Measurements from ENCODE around the gene GFI1B.
"Not testable (repeated sequence)": the region's sequence is repeated elsewhere in the genome, so short reads cannot be mapped to it uniquely, and the experiment has no call there.

The GFI1B gene

DNA sequence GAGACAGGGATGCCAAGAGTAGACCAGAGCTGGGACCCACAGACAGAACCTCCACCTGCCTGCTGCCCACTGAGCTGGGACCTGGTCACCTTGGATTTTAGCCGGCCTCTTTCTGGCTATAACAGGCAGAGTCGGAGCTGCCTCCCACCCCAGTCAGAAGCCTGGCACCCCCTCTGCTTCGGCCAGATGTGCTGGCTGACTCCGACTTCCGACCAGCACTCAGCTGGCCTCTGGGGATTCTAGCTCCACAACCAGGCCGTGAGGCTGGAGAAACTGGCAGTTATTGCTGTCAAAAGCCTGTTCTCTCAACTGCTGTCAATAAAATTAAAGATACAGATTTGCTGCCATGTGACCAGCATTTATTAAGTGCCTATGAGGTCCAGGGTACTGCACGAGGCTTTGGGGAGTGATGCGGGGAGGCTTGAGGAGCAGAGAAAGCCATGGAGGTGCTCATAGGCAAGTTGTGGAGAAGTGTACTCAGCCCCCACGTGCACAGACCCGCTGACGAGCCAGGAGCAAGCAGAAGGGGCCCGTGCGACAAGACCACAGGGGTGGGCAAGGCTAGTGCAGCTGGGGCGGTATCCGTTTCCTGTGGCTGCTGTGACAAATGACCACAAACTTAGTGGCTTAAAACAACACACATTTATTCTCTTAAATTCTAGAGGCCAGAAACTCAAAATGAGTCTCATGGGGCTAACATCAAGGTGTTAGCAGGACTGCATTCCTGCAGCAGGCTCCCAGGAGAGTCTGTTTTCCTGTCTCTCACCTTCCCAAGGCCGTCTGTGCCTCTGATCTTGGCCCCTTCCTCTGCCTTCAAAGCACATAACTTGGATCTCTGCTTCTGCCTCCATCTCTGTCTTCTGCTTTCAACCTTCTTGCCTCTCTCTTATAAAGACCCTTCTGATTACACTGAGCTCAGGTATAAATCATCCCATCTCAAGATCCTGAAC lies 13.1 kb downstream of the GFI1B start:
- DNase-seq (ENCODE audit: low spot score): no peak

DNA sequence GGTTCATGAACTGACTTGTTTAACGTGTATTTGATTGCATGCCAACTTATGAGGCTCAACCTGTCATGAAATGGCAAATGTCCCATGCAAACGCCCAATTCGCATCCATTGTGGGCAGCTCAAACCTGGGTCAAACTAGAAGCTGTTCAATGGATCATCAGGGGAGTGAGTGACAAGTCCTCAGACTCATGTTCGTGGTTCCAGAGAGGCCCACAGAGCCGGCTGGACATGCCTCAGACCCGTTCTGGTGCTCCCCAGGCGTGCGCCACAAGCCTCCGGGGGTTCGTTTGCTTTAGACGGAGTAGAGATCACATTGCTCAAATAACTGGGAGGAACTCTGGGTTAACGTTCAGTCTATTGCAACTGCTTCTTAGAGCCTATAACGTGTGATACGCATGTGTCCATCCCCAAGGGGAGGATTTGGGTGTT lies 15.0 kb downstream of the GFI1B start:
- no peak for DNase-seq (ENCODE audit: low spot score)

GRCh38 chr9:132994410-132995120 lies 16.1 kb downstream of the GFI1B start:
- no peak for DNase-seq (ENCODE audit: low spot score)

DNA sequence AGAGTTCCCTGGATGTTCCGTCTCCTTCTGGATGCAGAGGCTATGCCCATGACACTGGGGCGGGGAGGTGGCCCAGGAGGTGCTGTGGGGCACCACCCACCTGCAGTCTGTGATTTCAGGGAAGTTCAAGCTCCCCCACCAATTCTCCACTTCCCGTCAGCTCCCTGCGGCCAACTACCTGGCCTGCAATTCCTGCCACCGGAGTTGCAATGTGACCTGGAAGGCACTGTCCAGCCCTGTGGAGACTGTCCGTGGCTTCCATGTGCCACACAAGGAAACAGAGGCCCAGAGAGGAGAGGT lies 16.6 kb downstream of the GFI1B start:
- DNase-seq (ENCODE audit: low spot score): no peak

DNA sequence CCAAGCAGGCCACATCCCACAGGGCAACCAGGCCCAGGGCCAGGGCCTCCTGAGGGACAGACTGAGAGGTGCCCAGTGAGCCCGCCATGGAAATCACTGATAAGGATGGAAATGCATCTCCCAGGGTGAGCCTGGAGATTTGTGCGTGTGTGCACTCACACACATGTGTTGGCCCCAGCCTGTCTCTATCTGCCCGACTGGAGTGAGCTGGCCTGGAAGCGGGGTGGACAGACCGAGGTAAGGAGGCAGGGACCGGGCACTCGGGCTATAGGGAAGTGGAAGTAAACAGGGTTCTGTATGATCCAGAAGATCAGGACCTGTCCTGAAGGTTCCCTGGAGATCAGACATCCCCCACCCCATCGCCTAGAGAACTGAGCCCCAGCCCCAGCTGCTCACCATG lies 17.4 kb downstream of the GFI1B start:
- DNase-seq (ENCODE audit: low spot score): no peak

DNA sequence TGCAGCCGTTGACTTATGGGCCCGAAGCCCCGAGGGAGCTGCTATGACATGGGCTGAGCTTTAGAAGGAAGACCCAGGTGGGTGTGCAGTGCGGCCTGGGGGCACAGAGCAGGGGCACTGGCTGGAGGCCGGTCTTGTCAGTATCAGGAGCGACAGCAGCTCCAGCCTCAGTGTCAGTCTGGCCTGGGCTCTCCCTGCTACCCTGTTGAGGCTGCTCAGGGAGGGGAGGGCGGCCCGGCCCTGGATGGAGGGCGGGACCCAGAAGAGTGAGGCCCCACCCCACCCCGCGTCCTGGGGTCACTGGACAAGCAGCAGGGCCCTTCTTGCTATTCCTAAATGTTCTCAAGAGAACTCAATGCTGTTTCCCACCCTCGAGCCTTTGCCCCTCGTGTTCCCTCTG lies 18.0 kb downstream of the GFI1B start:
- no peak for DNase-seq (ENCODE audit: low spot score)

GRCh38 chr9:132997591-132997990 lies 19.1 kb downstream of the GFI1B start:
- no peak for DNase-seq (ENCODE audit: low spot score)

- not testable (repeated sequence) for DNase-seq (ENCODE audit: low spot score)
These were observed 19.7 kb downstream of the GFI1B start for GRCh38 chr9:132998221-132998620.

DNA sequence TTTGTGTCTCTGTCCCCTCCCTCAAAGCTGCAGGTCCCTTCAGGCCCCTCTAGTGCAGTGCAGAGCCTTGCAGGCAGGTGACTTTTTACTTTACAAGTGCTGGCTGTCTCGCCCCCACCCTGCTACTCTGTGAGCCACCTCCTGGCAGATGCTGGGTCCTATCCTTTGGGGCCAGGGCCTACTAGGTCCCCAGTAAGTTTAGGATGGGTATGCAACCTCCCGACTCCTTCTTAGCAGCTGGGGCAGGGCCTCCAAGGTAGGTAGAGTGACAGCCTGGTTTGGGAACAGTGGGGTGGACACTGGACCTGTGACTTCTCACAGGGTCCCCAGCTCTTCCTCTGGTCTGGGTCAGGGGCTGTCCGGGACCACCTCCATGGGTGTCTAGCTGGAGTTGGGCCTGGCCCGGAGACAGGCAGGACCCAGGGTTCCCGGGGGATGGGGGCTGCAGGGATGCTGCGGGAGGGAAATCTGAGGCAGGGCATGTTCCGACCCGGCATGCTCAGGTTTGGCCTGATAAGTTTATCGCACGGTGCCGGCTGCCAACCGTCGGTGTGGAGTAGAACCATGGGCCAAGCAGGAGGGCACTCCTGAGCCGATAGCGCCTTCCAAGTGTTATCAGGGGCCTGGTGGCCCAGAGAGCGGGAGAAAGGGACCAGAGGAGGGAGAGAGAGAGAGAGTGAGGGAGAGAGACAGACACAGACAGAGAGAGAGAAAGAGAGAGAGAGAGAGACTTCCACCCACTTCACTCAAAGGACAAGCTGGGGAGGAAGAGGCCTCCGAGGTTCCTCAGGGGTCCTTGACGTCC lies 20.5 kb downstream of the GFI1B start:
- no peak for DNase-seq (ENCODE audit: low spot score)

DNA sequence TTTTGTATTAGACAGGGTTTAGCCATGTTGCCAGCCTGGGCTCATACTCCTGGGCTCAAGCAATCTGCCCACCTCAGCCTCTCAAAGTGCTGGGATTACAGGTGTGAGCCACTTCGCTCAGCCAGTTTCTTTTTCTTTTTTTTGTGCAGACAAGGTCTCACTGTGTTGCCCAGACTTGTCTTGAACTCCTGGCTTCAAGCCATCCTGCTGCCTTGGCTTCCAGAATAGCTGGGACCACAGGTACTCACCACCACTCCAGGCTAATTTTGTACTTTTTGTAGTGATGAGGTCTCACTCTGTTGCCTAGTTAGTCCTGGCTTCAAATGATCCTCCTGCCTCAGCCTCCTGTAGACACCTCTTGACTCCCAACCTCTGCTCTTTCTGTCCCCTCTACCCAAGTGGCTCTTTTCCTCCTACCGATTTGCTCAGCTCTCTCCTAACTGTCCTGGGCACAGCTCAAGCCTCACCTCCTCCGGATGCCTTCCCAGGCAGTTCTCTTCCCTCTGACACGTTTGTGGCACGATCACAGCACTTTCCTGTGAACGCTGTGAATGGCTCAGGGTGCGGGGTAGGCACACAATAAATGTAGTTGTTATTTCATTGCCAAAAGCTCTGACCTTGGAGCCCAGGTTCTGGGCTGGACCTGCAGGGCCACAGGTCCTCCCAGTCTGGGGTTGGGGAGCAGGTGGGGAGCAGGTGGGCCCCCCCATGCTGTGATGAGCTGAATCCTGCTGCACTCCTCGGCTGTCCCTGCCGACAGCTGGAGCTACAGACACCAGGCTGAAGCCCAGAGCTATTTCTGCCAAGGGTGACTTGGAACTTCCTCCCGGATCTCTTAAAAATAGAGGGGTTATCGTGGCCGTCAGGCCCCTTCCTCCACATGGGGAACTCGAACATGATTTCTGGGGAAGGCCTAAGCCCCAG lies 23.9 kb downstream of the GFI1B start:
- DNase-seq (ENCODE audit: low spot score): no peak

- DNase-seq (ENCODE audit: low spot score): no peak
These were observed 24.6 kb downstream of the GFI1B start for GRCh38 chr9:133003071-133003461.

- no peak for DNase-seq (ENCODE audit: low spot score)
These were observed 25.2 kb downstream of the GFI1B start for GRCh38 chr9:133003671-133004090.

GRCh38 chr9:133004091-133004998 lies 25.9 kb downstream of the GFI1B start:
- no peak for DNase-seq (ENCODE audit: low spot score)

DNA sequence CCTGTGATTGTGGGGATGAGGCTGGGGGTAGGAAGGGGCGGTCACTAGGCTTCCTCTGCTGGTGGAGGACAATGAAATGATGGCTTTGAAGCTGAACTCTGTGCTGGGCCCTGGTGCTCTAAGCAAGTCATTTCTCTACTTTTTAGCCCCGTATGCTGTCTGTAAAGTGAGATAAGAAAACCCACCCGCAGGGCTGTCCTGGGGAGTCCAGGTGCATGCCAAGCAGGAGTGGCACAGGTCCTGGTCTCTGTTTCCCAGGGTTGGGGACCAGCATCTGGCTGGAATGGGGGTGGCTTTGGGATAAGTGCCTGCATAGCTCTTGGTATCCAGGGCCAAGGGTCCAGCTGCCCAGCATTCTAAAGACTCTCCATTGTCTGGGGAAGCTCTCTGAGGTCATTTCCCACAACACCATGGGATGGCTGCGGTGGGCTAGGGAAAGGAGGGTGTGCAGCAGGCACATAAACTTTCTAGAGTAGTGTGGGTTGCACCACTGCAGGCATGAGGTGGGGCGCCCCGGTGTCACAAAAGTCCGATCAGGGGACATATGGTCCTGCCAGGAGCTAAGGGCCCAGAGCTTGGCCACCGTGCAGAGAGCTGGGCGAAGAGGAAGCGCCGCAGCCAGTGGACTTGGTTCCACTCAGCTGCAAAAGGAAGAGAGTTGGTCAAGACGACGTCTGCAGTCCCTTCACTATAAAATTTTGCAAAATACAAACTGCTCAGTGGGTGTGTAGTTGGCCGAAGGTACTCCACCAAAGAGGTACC lies 26.7 kb downstream of the GFI1B start:
- DNase-seq (ENCODE audit: low spot score): no peak

GRCh38 chr9:133005957-133006356 lies 27.5 kb downstream of the GFI1B start:
- DNase-seq (ENCODE audit: low spot score): no peak

- DNase-seq (ENCODE audit: low spot score): no peak
These were observed 28.3 kb downstream of the GFI1B start for GRCh38 chr9:133006731-133007352.

GRCh38 chr9:133008406-133008805 lies 29.9 kb downstream of the GFI1B start:
- no peak for DNase-seq (ENCODE audit: low spot score)

- DNase-seq (ENCODE audit: low spot score): no peak
These were observed 30.3 kb downstream of the GFI1B start for GRCh38 chr9:133008824-133009223.

DNA sequence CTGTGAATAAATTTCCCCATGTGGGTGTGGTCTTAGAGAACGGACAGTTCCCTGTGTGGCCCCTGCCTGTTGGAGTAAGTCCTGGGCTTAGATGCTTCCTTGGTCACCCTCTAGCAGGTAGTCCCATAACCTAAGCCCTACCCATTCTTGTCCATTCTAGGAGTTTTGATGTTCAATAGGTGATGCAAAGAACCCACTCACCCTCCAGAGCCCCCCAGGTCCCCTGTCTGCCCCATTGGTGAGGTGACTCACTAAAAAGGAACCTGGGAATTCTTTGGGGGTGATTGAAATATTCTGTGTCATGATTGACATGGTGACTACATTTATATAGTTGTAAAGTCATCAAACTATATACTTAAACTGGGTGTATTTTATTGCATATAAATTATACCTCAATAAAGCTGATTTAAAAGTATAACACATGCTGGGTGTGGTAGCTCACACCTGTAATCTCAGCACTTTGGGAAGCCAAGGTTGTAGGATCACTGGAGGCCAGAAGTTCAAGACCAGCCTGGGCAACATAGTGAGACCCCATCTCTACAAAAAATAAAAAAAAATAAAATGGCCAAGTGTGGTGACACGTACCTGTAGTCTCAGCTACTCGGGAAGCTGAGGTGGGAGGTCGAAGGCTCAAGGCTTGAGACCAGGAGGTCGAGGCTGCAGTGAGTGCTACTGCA lies 31.6 kb downstream of the GFI1B start:
- no peak for DNase-seq (ENCODE audit: low spot score)

All from COLO829 (cell line).